HepG2 (cell line): ENCODE data around the gene GPM6B. TPM values are rescaled to one million over a fixed set of nuclear protein-coding genes. Genes with fewer than 3 reads are reported as not detected.

Experiments
- ATAC-seq: fragments of 200-7000 bp; cut with Tn5 transposase; 3 replicates; pipeline ENCODE4 v1.9.1; 2020; ENCODE audit warnings: mild to moderate bottlenecking, moderate library complexity
- BruUV-seq: library from RNA; stranded (reverse); fragments of 400-500 nt; replicated peaks from 2 replicates; lab custom pipeline; 2021; lab: Mats Ljungman, UMichigan
- CTCF ChIA-PET: fragments of 300-600 bp; formaldehyde crosslinking; extraction: SDS; loops from one replicate; lab custom pipeline; 2021; ENCODE audit warnings: low total read pairs, inconsistent platforms, low intra/inter-chr PET ratio; lab: Yijun Ruan, JAX
- POLR2A ChIA-PET: fragments of 350-600 bp; sonication (Branson Sonifier 250); formaldehyde crosslinking; loops from one replicate; lab custom pipeline; 2020; ENCODE audit warnings: antibody characterized with exemption, inconsistent platforms; lab: Yijun Ruan, JAX
- DNase-seq: peaks from one replicate; pipeline ENCODE4 v3.0.0-alpha.2; 2015; ENCODE audit warnings: low spot score
- FAIRE-seq: peaks from 3 replicates; lab custom pipeline; 2011; peaks lifted over from hg19 to GRCh38; lab: Jason Lieb, UNC
- H2AFZ ChIP-seq: one replicate; pipeline ENCODE4 v1.6.1; 2011; ENCODE audit warnings: low read length, inconsistent platforms
- H3K27ac ChIP-seq: fragments of 300-600 bp; 3 replicates; pipeline ENCODE4 v1.8.0; 2011; ENCODE audit warnings: mixed run types, mild to moderate bottlenecking, mixed read lengths, low read length, inconsistent platforms; ENCODE audit not compliant: insufficient read depth; ENCODE audit errors: extremely low read length
- H3K27me3 ChIP-seq, 2 experiments: fragments of 200-600 bp in 1 of 2; 2 replicates in 1 of 2; 3 replicates in 1 of 2; pipeline versions ENCODE4 v1.6.0 to v1.8.0; 2011; ENCODE audit warnings: low read length in 2 of 2, mild to moderate bottlenecking in 2 of 2, moderate library complexity in 2 of 2, inconsistent platforms in 1 of 2; ENCODE audit not compliant: insufficient read depth in 2 of 2, control insufficient read depth in 1 of 2
- H3K36me3 ChIP-seq, 2 experiments: fragments of 200-600 bp in 1 of 2; replicated peaks in 1 of 2; 2 replicates in 1 of 2; 3 replicates in 1 of 2; pipeline versions ENCODE4 v1.5.1 to v1.8.0; 2011; ENCODE audit warnings: low read length in 2 of 2, inconsistent platforms in 1 of 2; ENCODE audit not compliant: insufficient read depth in 2 of 2, control insufficient read depth in 1 of 2
- H3K4me1 ChIP-seq: 2 replicates; pipeline ENCODE4 v1.5.1; 2012; ENCODE audit warnings: low read length, inconsistent platforms; ENCODE audit not compliant: insufficient read depth
- H3K4me2 ChIP-seq: 2 replicates; pipeline ENCODE4 v1.6.0; 2011; ENCODE audit warnings: low read depth, low read length, inconsistent platforms
- H3K4me3 ChIP-seq, 3 experiments: fragments of 200-600 bp in 1 of 3; sonication (generic), shearing (Covaris generic) in 1 of 3; replicated peaks in 1 of 3; 2 replicates each; pipeline ENCODE4 v1.5.1; 2011 to 2016; ENCODE audit warnings: low read length in 3 of 3, inconsistent platforms in 2 of 3, low read depth in 2 of 3, mild to moderate bottlenecking in 2 of 3, control low read depth in 1 of 3, mixed read lengths in 1 of 3; ENCODE audit not compliant: insufficient read depth in 1 of 3
- H3K79me2 ChIP-seq: one replicate; pipeline ENCODE4 v1.6.1; 2011; ENCODE audit warnings: low read length, inconsistent platforms; ENCODE audit not compliant: insufficient read depth
- H3K9ac ChIP-seq: 2 replicates; pipeline ENCODE4 v1.6.0; 2011; ENCODE audit warnings: mild to moderate bottlenecking, low read depth, low read length, inconsistent platforms; ENCODE audit not compliant: insufficient read depth
- H3K9me3 ChIP-seq: 2 replicates; pipeline ENCODE4 v1.5.1; 2012; ENCODE audit warnings: mild to moderate bottlenecking, low read length
- H4K20me1 ChIP-seq: 2 replicates; pipeline ENCODE4 v1.6.0; 2011; ENCODE audit warnings: inconsistent platforms, mild to moderate bottlenecking, low read length, moderate library complexity; ENCODE audit not compliant: insufficient read depth
- TBP ChIP-seq: sonication (generic); formaldehyde crosslinking; IDR thresholded peaks from 2 replicates; pipeline ENCODE4 v1.5.0; 2020; ENCODE audit warnings: missing genetic modification reagents
- ZNF615 ChIP-seq: sonication (generic); formaldehyde crosslinking; IDR thresholded peaks from 2 replicates; pipeline ENCODE4 v1.5.0; 2020; ENCODE audit warnings: mild to moderate bottlenecking, missing genetic modification reagents, borderline replicate concordance
- WGBS: methylation state at CpG from one replicate; pipeline ENCODE4 v1.1.6; 2017; ENCODE audit warnings: low lambda C conversion rate; 5-methylcytosine and 5-hydroxymethylcytosine counted together
- in situ Hi-C: cut with HindIII; loops from 2 replicates; pipeline ENCODE4 v1.10.0; 2017; ENCODE audit warnings: low pct_unique_long_range_greater_than_20kb; ENCODE audit not compliant: extremely low pct_ligation_motif_present
- intact Hi-C: fragments of 100-400 bp; cut with micrococcal nuclease; formaldehyde crosslinking; loops from one replicate; pipeline ENCODE4 v1.10.0; 2022; ENCODE audit not compliant: unreplicated experiment
- polyA plus RNA-seq, 8 experiments: library from polyadenylated mRNA; depleted of rRNA in 3 of 8; stranded (reverse) in 7 of 8; unstranded in 1 of 8; fragments of >200 nt; fragmentation: Illumina TruSeq in 4 of 8; extraction: Trizol in 4 of 8; gene quantifications; 2 replicates each; pipeline versions ENCODE4 v1.2.1 to v1.2.3, GENCODE V29; 2011 to 2016; ENCODE audit warnings: low read depth in 4 of 8, missing spikeins in 1 of 8, mixed read lengths in 1 of 8; ENCODE audit not compliant: insufficient read depth in 1 of 8
- total RNA-seq, 5 experiments: library from RNA; depleted of rRNA; stranded (reverse); fragments of >200 nt; fragmentation: Illumina TruSeq; extraction: Trizol; gene quantifications; 2 replicates each; pipeline ENCODE4 v1.2.3, GENCODE V29; 2016; ENCODE audit warnings: low read depth in 1 of 5
- TF ChIP-seq, protein P1 (sequence below): sonication (generic); formaldehyde crosslinking; IDR thresholded peaks from 2 replicates; pipeline ENCODE4 v1.5.0; 2020; ENCODE audit warnings: mild to moderate bottlenecking, missing genetic modification reagents, borderline replicate concordance
- TF ChIP-seq, protein P2 (sequence below): sonication (generic); formaldehyde crosslinking; IDR thresholded peaks from 2 replicates; pipeline ENCODE4 v1.5.0; 2020; ENCODE audit warnings: mild to moderate bottlenecking, missing genetic modification reagents, moderate library complexity

GPM6B gene
- total and polyA plus RNA-seq, 2 of the 13 experiments (the other 11 are each of a cell fraction or from before 2014, with no cell fraction given), result not detected

- TF ChIP-seq, protein P1, sequence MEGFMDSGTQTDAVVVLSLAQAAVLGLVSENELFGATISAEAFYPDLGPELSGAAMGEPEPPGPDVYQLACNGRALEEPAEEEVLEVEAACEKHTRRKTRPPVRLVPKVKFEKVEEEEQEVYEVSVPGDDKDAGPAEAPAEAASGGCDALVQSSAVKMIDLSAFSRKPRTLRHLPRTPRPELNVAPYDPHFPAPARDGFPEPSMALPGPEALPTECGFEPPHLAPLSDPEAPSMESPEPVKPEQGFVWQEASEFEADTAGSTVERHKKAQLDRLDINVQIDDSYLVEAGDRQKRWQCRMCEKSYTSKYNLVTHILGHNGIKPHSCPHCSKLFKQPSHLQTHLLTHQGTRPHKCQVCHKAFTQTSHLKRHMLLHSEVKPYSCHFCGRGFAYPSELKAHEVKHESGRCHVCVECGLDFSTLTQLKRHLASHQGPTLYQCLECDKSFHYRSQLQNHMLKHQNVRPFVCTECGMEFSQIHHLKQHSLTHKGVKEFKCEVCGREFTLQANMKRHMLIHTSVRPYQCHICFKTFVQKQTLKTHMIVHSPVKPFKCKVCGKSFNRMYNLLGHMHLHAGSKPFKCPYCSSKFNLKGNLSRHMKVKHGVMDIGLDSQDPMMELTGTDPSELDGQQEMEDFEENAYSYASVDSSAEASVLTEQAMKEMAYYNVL (CRISPR knock-in tag), result no peak
These were observed 23.0 kb downstream of the GPM6B start (continued) for GRCh38 chrX:13793897-13794296.

DNA sequence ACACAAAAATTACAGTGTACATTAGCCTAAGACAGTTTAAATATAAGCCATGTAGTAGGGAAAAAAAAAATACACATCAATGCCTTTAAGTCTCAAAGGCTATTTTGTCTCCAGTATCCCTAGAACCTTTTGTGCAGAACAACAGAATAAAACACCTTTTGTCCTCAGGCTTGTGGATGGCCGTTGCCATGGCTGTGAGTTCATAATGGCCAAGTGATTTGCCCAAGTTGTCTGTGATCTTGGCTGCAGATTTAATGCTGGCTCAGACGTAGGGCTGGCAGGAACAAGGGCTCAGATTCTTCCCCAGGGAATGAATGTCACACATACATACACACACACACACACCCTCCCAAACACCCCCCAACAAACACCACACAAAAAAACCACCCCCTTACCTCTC is 25.3 kb downstream of the GPM6B start:
- no peaks in the 10 kb centered on the region for H3K27me3 ChIP-seq

GRCh38 chrX:13791145-13791544 is 25.7 kb downstream of the GPM6B start:
- ATAC-seq (no peak), DNase-seq (no peak), FAIRE-seq (no peak)
- Histone ChIP-seq H3K9ac (no peak overlapping the region), H4K20me1 (no peaks in the 10 kb centered on the region), H3K9me3 (no peaks in the 10 kb centered on the region), H2AFZ (no peak overlapping the region), H3K79me2 (no peaks in the 10 kb centered on the region), H3K27me3 (0 out of 5 replicates have a peak, but pooled peaks cover 0 to under 1% of the 10 kb centered on the region in 2 experiments), H3K4me3 (no peak overlapping the region), H3K4me1 (no peaks in the 10 kb centered on the region), H3K27ac (no peak overlapping the region), H3K4me2 (no peak overlapping the region), H3K36me3 (no peaks in the 10 kb centered on the region)
- ChIA-PET CTCF (no interaction called here), POLR2A (no interaction called here)
- no TSS peak for BruUV-seq
- in situ Hi-C loops (no loop called here), intact Hi-C loops (no loop called here)
- 55% methylated on average over 2 of the region's 2 CpGs for WGBS
- TF ChIP-seq TBP (CRISPR knock-in tag), result no peak
- TF ChIP-seq, protein P2, sequence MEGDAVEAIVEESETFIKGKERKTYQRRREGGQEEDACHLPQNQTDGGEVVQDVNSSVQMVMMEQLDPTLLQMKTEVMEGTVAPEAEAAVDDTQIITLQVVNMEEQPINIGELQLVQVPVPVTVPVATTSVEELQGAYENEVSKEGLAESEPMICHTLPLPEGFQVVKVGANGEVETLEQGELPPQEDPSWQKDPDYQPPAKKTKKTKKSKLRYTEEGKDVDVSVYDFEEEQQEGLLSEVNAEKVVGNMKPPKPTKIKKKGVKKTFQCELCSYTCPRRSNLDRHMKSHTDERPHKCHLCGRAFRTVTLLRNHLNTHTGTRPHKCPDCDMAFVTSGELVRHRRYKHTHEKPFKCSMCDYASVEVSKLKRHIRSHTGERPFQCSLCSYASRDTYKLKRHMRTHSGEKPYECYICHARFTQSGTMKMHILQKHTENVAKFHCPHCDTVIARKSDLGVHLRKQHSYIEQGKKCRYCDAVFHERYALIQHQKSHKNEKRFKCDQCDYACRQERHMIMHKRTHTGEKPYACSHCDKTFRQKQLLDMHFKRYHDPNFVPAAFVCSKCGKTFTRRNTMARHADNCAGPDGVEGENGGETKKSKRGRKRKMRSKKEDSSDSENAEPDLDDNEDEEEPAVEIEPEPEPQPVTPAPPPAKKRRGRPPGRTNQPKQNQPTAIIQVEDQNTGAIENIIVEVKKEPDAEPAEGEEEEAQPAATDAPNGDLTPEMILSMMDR (CRISPR knock-in tag), result no peak

More for the DNA sequence above, 25.3 kb downstream of the GPM6B start:
- ChIA-PET CTCF (no interaction called here), POLR2A (no interaction called here)
- no CpG with 5 or more reads among the region's 2 CpGs for WGBS
- no peak overlapping the region for H3K9ac ChIP-seq
- no peak overlapping the region for H2AFZ ChIP-seq
- no peak overlapping the region for H3K4me2 ChIP-seq
- no TSS peak for BruUV-seq
- H3K4me3 ChIP-seq, result no peak overlapping the region
- no peaks in the 10 kb centered on the region for H3K36me3 ChIP-seq
- in situ Hi-C loops, result no loop called here
- H3K9me3 ChIP-seq, result no peaks in the 10 kb centered on the region
- H4K20me1 ChIP-seq, result no peaks in the 10 kb centered on the region
- FAIRE-seq (no peak), ATAC-seq (no peak), DNase-seq (no peak)
- no peaks in the 10 kb centered on the region for H3K4me1 ChIP-seq
- TF ChIP-seq ZNF615 (CRISPR knock-in tag), result no peak
- intact Hi-C loops, result no loop called here
- no peaks in the 10 kb centered on the region for H3K79me2 ChIP-seq
- H3K27ac ChIP-seq, result no peak overlapping the region
